CD4-positive, alpha-beta T cell (primary cell): ENCODE data around the gene CCL1. TPM values are rescaled to one million over a fixed set of nuclear protein-coding genes. Genes with fewer than 3 reads are reported as not detected.

Experiments used
- ATAC-seq: fragments of 200-7000 bp; cut with Tn5 transposase; one replicate; pipeline ENCODE4 v1.10.0; 2022; ENCODE audit warnings: mild to moderate bottlenecking; ENCODE audit not compliant: poor library complexity
- CTCF ChIA-PET: fragments of 350-600 bp; sonication (Branson Sonifier 250); formaldehyde crosslinking; loops from one replicate; lab custom pipeline; 2021; ENCODE audit warnings: antibody characterized with exemption, inconsistent platforms; lab: Charles Lee
- POLR2A ChIA-PET: fragments of 350-600 bp; sonication (Branson Sonifier 250); formaldehyde crosslinking; loops from one replicate; lab custom pipeline; 2021; ENCODE audit warnings: antibody characterized with exemption, inconsistent platforms; lab: Charles Lee
- DNase-seq, 14 experiments: peaks; one replicate each; pipeline ENCODE4 v3.0.0-alpha.2; 2013 to 2020; ENCODE audit warnings: mixed read lengths in 2 of 14
- H3K27ac ChIP-seq, 2 donors: one replicate each; pipeline versions ENCODE4 v1.5.1 to v1.7.0; 2013; ENCODE audit warnings: low read length in 2 of 2, low read depth in 1 of 2, mild to moderate bottlenecking in 1 of 2
- H3K27me3 ChIP-seq, 2 experiments: 1 replicate in 1 of 2; 2 replicates in 1 of 2; pipeline versions ENCODE4 v1.6.1 to v1.7.0; 2013; ENCODE audit warnings: low read length in 2 of 2, control low read depth in 1 of 2, mild to moderate bottlenecking in 1 of 2, moderate library complexity in 1 of 2; ENCODE audit not compliant: insufficient read depth in 2 of 2, control insufficient read depth in 1 of 2
- H3K36me3 ChIP-seq: one replicate; pipeline ENCODE4 v1.6.1; 2013; ENCODE audit warnings: low read length, control low read depth; ENCODE audit not compliant: insufficient read depth
- H3K4me1 ChIP-seq: one replicate; pipeline ENCODE4 v1.6.1; 2013; ENCODE audit warnings: low read length, control low read depth; ENCODE audit not compliant: insufficient read depth
- H3K4me3 ChIP-seq: one replicate; pipeline ENCODE4 v1.5.1; 2013; ENCODE audit warnings: mild to moderate bottlenecking, low read length, moderate library complexity
- H3K9me3 ChIP-seq, 2 experiments: 1 replicate in 1 of 2; 2 replicates in 1 of 2; pipeline versions ENCODE4 v1.6.1 to v1.7.0; 2013; ENCODE audit warnings: low read length in 2 of 2, mild to moderate bottlenecking in 2 of 2, control low read depth in 1 of 2, moderate library complexity in 1 of 2; ENCODE audit not compliant: control insufficient read depth in 1 of 2, insufficient read depth in 1 of 2
- H3K27ac Mint-ChIP-seq: one replicate; pipeline ENCODE4 v1.8.0; 2020; ENCODE audit warnings: mixed read lengths
- H3K27me3 Mint-ChIP-seq: one replicate; pipeline ENCODE4 v1.8.0; 2021; ENCODE audit warnings: mixed read lengths
- H3K36me3 Mint-ChIP-seq: one replicate; pipeline ENCODE4 v1.8.0; 2021; ENCODE audit warnings: low read depth, mixed read lengths
- H3K4me1 Mint-ChIP-seq: one replicate; pipeline ENCODE4 v1.8.0; 2021; ENCODE audit warnings: low read depth, mixed read lengths
- H3K4me3 Mint-ChIP-seq: one replicate; pipeline ENCODE4 v1.8.0; 2020; ENCODE audit warnings: mild to moderate bottlenecking, mixed read lengths
- H3K9me3 Mint-ChIP-seq: one replicate; pipeline ENCODE4 v1.8.0; 2020; ENCODE audit warnings: mixed read lengths
- CTCF ChIP-seq: fragments of 200-600 bp; IDR thresholded peaks from one replicate; pipeline ENCODE4 v1.8.0; 2022; ENCODE audit warnings: antibody characterized with exemption, mild to moderate bottlenecking
- intact Hi-C, 2 experiments: fragments of 100-400 bp; cut with DNase I in 1 of 2; cut with micrococcal nuclease in 1 of 2; formaldehyde crosslinking; loops; one replicate each; pipeline versions ENCODE4 v1.15.1 to v1.9.0; 2023 to 2025; cut with DNase I, micrococcal nuclease
- total RNA-seq, 174 experiments: library from RNA in 2 of 174; stranded (reverse) in 2 of 174; gene quantifications; one replicate each; pipeline ENCODE4 v1.2.3 and lab custom pipeline; 2021 to 2026

The CCL1 gene
- total RNA-seq, 2 experiments from 2014 or later, result not detected

GRCh38 chr17:34409352-34409751 lies 46.3 kb upstream of the CCL1 start:
- no peak overlapping the region for H3K4me3 ChIP-seq
- H3K4me3 Mint-ChIP-seq, result no peak overlapping the region
- H3K4me1 Mint-ChIP-seq, result no peaks in the 10 kb centered on the region
- H3K36me3 Mint-ChIP-seq, result no peaks in the 10 kb centered on the region
- ATAC-seq, result no peak
- intact Hi-C loops, result no loop called here
- peaks cover 0 to 12% of the 10 kb centered on the region in 2 experiments for H3K27me3 ChIP-seq
- no peak overlapping the region for H3K27ac Mint-ChIP-seq
- no peaks in the 10 kb centered on the region for H3K9me3 ChIP-seq
- CTCF ChIA-PET, result no interaction called here
- DNase-seq, result no peak
- no peaks in the 10 kb centered on the region for H3K36me3 ChIP-seq
- peaks cover 24% of the 10 kb centered on the region for H3K27me3 Mint-ChIP-seq
- TF ChIP-seq CTCF, result no peak
- no peak overlapping the region for H3K27ac ChIP-seq
- H3K9me3 Mint-ChIP-seq, result no peaks in the 10 kb centered on the region
- H3K4me1 ChIP-seq, result no peaks in the 10 kb centered on the region
- POLR2A ChIA-PET, result no interaction called here

- H3K27ac Mint-ChIP-seq, result no peak overlapping the region
- TF ChIP-seq CTCF, result no peak
These were observed 45.4 kb upstream of the CCL1 start for GRCh38 chr17:34408439-34408838.

GRCh38 chr17:34406226-34406625 lies 43.2 kb upstream of the CCL1 start:
- DNase-seq, result no peak
- Mint-ChIP-seq H3K27me3 (peaks cover 16% of the 10 kb centered on the region), H3K4me3 (no peak overlapping the region), H3K9me3 (no peaks in the 10 kb centered on the region), H3K36me3 (no peaks in the 10 kb centered on the region), H3K4me1 (no peaks in the 10 kb centered on the region), H3K27ac (no peak overlapping the region)
- intact Hi-C loops, result no loop called here
- no peak overlapping the region for H3K4me3 ChIP-seq
- ATAC-seq, result no peak
- H3K27me3 ChIP-seq, result peaks cover 0 to 12% of the 10 kb centered on the region in 2 experiments
- TF ChIP-seq CTCF, result no peak
- no peaks in the 10 kb centered on the region for H3K9me3 ChIP-seq
- ChIA-PET CTCF (no interaction called here), POLR2A (no interaction called here)
- H3K4me1 ChIP-seq, result no peaks in the 10 kb centered on the region
- H3K36me3 ChIP-seq, result no peaks in the 10 kb centered on the region
- H3K27ac ChIP-seq, result no peak overlapping the region

More at GRCh38 chr17:34408439-34408838, 45.4 kb upstream of the CCL1 start:
- ChIA-PET POLR2A (no interaction called here), CTCF (no interaction called here)
- Histone ChIP-seq H3K9me3 (no peaks in the 10 kb centered on the region), H3K4me1 (no peaks in the 10 kb centered on the region), H3K36me3 (no peaks in the 10 kb centered on the region), H3K27me3 (peaks cover 0 to 12% of the 10 kb centered on the region in 2 experiments), H3K27ac (no peak overlapping the region), H3K4me3 (no peak overlapping the region)
- intact Hi-C loops, result no loop called here
- Mint-ChIP-seq H3K4me3 (no peak overlapping the region), H3K4me1 (no peaks in the 10 kb centered on the region), H3K9me3 (no peaks in the 10 kb centered on the region), H3K36me3 (no peaks in the 10 kb centered on the region), H3K27me3 (peaks cover 19% of the 10 kb centered on the region)
- no peak for DNase-seq
- ATAC-seq, result no peak
